RKO (cell line): ENCODE results near the gene VARS1.
A peak's percentile ranks its signal among the peaks of the same experiment; 100 is the strongest.
"Not testable (repeated sequence)": the region's sequence is repeated elsewhere in the genome, so short reads cannot be mapped to it uniquely, and the experiment has no call there.

Experiments
- DNase-seq: peaks from one replicate; pipeline ENCODE4 v3.0.0-alpha.2; 2016; ENCODE audit warnings: low spot score

The VARS1 gene

GRCh38 chr6:31795616-31796298 lies at the start of gene VARS1:
Gene VARS1, minus strand, starts transcription at chr6:31795752. Its CDS starts 535 bp downstream, at chr6:31795217.
- peak; percentile 94 for DNase-seq

- no peak for DNase-seq
Measured at GRCh38 chr6:31844507-31844906, 49.0 kb upstream of the VARS1 start.

- DNase-seq = no peak
Measured at GRCh38 chr6:31842053-31842452, 46.5 kb upstream of the VARS1 start.

- not testable (repeated sequence) for DNase-seq
Measured at GRCh38 chr6:31839779-31840126, 44.2 kb upstream of the VARS1 start.

- DNase-seq = no peak
Measured at GRCh38 chr6:31838968-31839367, 43.4 kb upstream of the VARS1 start.

GRCh38 chr6:31838114-31838553 lies 42.6 kb upstream of the VARS1 start:
- DNase-seq = not testable (repeated sequence)

GRCh38 chr6:31837369-31838113 lies 42.0 kb upstream of the VARS1 start:
- DNase-seq = no peak

- peak; percentile 77 for DNase-seq
Measured at GRCh38 chr6:31836474-31837368, 41.2 kb upstream of the VARS1 start.

GRCh38 chr6:31836047-31836473 lies 40.5 kb upstream of the VARS1 start:
- DNase-seq = no peak

GRCh38 chr6:31834367-31835250 lies 39.1 kb upstream of the VARS1 start:
- DNase-seq = peak; percentile 92

GRCh38 chr6:31831350-31832215 lies 36.0 kb upstream of the VARS1 start:
- no peak for DNase-seq

- DNase-seq = no peak
Measured at GRCh38 chr6:31830886-31831335, 35.4 kb upstream of the VARS1 start.

- peak; percentile 79 for DNase-seq
Measured at GRCh38 chr6:31829633-31830283, 34.2 kb upstream of the VARS1 start.

- DNase-seq = peak; percentile 100
Measured at GRCh38 chr6:31827286-31828079, 31.9 kb upstream of the VARS1 start, which contains the start of gene HSPA1B. Gene HSPA1B, plus strand, starts transcription at chr6:31827738. Its CDS starts 213 bp downstream, at chr6:31827951.

GRCh38 chr6:31826793-31827285 lies 31.3 kb upstream of the VARS1 start:
- peak; percentile 86 for DNase-seq

- no peak for DNase-seq
Measured at GRCh38 chr6:31825553-31825952, 30.0 kb upstream of the VARS1 start.

GRCh38 chr6:31823592-31824196 lies 28.1 kb upstream of the VARS1 start:
- DNase-seq = not testable (repeated sequence)
